Measurements from ENCODE around the gene POLA1.

POLA1 gene

GRCh38 chrX:24969812-24970211 lies 276.1 kb downstream of the POLA1 start:
- Mint-ChIP-seq H3K4me1 (no peaks in the 10 kb centered on the region), H3K27ac (no peak overlapping the region), H3K4me3 (no peak overlapping the region), H3K36me3 (peaks cover 12% of the 10 kb centered on the region), H3K27me3 (no peaks in the 10 kb centered on the region), H3K9me3 (no peaks in the 10 kb centered on the region)
- ATAC-seq (ENCODE audit: low read depth) (no peak), DNase-seq (ENCODE audit: low spot score in 2 of 2) (no peak)

DNA sequence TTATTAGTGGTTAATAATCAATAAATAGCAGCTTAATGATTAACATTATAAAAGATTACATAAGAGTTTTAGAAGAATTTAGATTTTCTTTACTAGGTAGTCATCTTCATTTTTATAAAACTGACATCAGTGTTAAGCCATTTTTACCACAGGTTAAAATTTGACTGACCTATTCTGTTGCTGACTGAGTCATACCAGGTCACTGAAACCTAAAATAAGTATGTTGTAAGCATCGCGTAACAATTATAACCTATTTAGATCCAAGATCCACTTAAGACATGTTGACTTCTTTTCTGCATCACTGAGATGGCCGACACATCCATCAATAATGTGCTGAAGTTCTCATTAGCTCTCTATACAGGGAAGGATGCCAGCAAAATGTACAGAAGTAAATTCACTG lies 285.4 kb downstream of the POLA1 start:
- Mint-ChIP-seq H3K27me3 (no peaks in the 10 kb centered on the region), H3K27ac (no peak overlapping the region), H3K4me1 (no peaks in the 10 kb centered on the region), H3K9me3 (no peaks in the 10 kb centered on the region), H3K4me3 (no peak overlapping the region), H3K36me3 (peaks cover 7% of the 10 kb centered on the region)
- DNase-seq (ENCODE audit: low spot score in 2 of 2) (no peak), ATAC-seq (ENCODE audit: low read depth) (no peak)

DNA sequence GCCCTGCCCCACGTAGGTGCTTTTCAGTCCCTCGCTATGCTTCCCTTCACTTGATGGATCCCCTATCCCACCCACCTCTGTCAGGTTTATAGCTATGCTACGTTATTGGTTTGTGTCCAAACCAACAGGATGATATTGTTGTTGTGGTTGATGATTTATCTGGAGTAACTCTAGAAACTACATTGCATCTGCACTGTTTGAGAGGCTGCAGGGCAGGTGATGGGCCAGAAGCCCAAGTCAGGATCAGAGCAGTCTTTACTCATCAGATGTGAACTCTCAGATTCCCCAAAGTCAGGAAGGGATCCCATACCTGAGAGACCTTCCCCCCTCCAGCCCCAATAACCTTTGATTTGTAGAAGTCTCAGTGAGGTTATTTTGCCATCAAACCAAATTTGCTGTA lies 287.3 kb downstream of the POLA1 start:
- Mint-ChIP-seq H3K27me3 (no peaks in the 10 kb centered on the region), H3K27ac (no peak overlapping the region), H3K36me3 (peaks cover 5% of the 10 kb centered on the region), H3K4me3 (no peak overlapping the region), H3K4me1 (no peaks in the 10 kb centered on the region), H3K9me3 (no peaks in the 10 kb centered on the region)
- ATAC-seq (ENCODE audit: low read depth): no peak
- DNase-seq (ENCODE audit: low spot score in 2 of 2): no peak

DNA sequence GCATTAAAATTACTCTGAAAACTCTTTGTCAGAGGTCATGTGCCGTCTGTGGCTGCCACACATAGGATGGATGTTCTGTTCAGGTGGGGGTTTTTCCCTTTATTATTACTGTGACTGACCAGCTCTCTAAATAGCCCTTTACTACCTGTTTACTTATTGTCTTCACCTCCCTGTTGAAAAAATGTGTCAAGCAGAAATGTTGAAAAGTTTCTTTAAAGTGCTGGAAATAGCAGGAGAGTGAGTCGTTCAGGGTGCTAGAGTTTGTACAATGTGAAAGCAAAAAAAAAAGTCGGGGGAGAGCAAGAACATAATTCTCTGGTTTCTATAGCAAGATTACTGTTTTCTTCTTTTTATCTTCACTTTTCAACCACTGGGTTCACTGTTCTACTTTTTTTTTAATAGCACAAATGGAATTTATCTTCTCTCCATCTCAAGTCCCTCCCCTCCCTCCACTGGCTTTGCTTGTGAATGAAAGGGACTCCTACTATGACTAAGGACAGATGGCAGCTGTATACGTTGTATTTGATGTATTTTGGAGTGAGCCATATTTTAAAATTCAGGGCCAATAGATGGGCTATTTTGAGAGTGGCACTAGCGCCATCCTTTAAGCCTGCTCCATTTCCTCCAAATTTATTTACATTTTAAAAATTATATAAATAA lies 288.7 kb downstream of the POLA1 start:
- Mint-ChIP-seq H3K27ac (no peak overlapping the region), H3K4me1 (no peaks in the 10 kb centered on the region), H3K36me3 (peaks cover 2% of the 10 kb centered on the region), H3K27me3 (no peaks in the 10 kb centered on the region), H3K4me3 (no peak overlapping the region), H3K9me3 (no peaks in the 10 kb centered on the region)
- no peak for DNase-seq (ENCODE audit: low spot score in 2 of 2)
- ATAC-seq (ENCODE audit: low read depth): no peak

GRCh38 chrX:24983931-24984330 lies 290.2 kb downstream of the POLA1 start:
- ATAC-seq (ENCODE audit: low read depth) (no peak), DNase-seq (ENCODE audit: low spot score in 2 of 2) (no peak)
- Mint-ChIP-seq H3K27ac (no peak overlapping the region), H3K27me3 (no peaks in the 10 kb centered on the region), H3K36me3 (peaks cover 7% of the 10 kb centered on the region), H3K4me1 (no peaks in the 10 kb centered on the region), H3K9me3 (no peaks in the 10 kb centered on the region), H3K4me3 (no peak overlapping the region)

DNA sequence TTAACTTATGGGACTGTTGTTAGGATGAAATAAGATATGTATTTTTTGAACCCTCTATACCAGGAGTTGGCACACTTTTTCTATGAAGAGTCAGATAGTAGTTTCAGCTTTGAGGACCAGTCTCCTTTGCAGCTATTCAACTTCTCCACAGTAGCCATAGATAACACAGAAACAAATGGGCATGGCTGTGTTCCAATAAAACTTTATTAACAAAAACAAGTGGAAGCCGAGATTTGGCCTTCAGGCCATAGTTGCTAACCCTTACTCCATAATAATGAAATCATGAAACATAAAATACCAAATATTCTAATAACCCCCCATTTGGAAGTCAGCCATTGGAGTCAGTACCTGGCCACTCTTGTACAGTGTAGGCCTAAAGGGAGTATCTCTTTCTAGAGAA lies 291.4 kb downstream of the POLA1 start:
- Mint-ChIP-seq H3K27me3 (no peaks in the 10 kb centered on the region), H3K4me1 (no peaks in the 10 kb centered on the region), H3K36me3 (peaks cover 4% of the 10 kb centered on the region), H3K4me3 (no peak overlapping the region), H3K9me3 (no peaks in the 10 kb centered on the region), H3K27ac (no peak overlapping the region)
- ATAC-seq (ENCODE audit: low read depth): no peak
- DNase-seq (ENCODE audit: low spot score in 2 of 2): no peak

DNA sequence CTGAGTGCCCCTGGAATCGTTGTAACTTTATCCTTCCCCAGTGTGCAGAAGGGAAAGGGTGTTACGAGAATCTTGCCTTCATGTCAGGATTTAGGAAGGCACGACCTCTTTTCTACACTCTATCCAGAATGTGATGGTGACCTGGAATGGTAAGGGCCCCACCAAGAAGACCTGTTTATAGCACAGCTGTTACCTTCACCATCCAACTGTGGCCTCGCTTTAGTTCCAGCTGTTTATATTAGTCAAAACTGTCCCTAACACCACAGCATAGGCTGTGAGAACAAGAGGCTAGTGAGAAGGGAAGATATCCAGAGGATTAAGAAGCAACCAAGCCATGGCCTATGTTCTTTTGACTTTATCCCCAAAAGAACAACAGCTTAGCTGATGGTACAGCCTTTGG lies 294.0 kb downstream of the POLA1 start:
- H3K36me3 Mint-ChIP-seq: peaks cover 12% of the 10 kb centered on the region
- no peak overlapping the region for H3K4me3 Mint-ChIP-seq
- DNase-seq (ENCODE audit: low spot score in 2 of 2) (no peak), ATAC-seq (ENCODE audit: low read depth) (no peak)
- H3K27ac Mint-ChIP-seq: no peak overlapping the region
- no peaks in the 10 kb centered on the region for H3K27me3 Mint-ChIP-seq
- H3K4me1 Mint-ChIP-seq: no peaks in the 10 kb centered on the region
- no peaks in the 10 kb centered on the region for H3K9me3 Mint-ChIP-seq

- ATAC-seq (ENCODE audit: low read depth): no peak
- DNase-seq (ENCODE audit: low spot score in 2 of 2): no peak
- Mint-ChIP-seq H3K9me3 (no peaks in the 10 kb centered on the region), H3K4me3 (no peak overlapping the region), H3K27me3 (no peaks in the 10 kb centered on the region), H3K36me3 (peaks cover 12% of the 10 kb centered on the region), H3K27ac (no peak overlapping the region), H3K4me1 (no peaks in the 10 kb centered on the region)
These were observed 294.6 kb downstream of the POLA1 start for GRCh38 chrX:24988314-24988713.

DNA sequence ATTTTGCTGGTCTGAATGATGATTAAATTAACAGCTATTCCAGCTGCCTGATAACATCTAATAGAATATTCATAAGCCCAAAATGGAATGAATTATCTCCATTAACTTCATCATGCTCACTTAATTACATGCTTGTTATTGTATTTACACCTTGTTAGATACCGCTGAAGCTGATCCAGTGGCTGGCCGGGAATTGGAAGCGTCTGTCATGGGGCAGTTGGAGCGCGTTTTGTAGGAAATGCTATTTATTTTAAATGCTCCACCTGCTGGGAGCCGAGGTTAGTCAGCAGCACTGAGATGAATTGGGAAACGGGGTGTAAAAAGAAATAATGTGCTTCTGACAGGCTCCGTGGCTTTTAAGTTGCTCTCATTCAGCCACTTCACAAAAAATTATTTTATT lies 296.8 kb downstream of the POLA1 start:
- no peak overlapping the region for H3K4me3 Mint-ChIP-seq
- no peaks in the 10 kb centered on the region for H3K4me1 Mint-ChIP-seq
- H3K9me3 Mint-ChIP-seq: no peaks in the 10 kb centered on the region
- DNase-seq (ENCODE audit: low spot score in 2 of 2) (no peak), ATAC-seq (ENCODE audit: low read depth) (no peak)
- H3K36me3 Mint-ChIP-seq: peaks cover 12% of the 10 kb centered on the region
- no peak overlapping the region for H3K27ac Mint-ChIP-seq
- H3K27me3 Mint-ChIP-seq: no peaks in the 10 kb centered on the region

- H3K27me3 Mint-ChIP-seq: no peaks in the 10 kb centered on the region
- ATAC-seq (ENCODE audit: low read depth): no peak
These were observed 300.2 kb downstream of the POLA1 start for GRCh38 chrX:24993879-24994278.

GRCh38 chrX:24996096-24996709 lies 302.5 kb downstream of the POLA1 start:
- Mint-ChIP-seq H3K9me3 (no peaks in the 10 kb centered on the region), H3K4me3 (no peak overlapping the region), H3K27me3 (no peaks in the 10 kb centered on the region), H3K36me3 (peaks cover 6% of the 10 kb centered on the region), H3K27ac (no peak overlapping the region), H3K4me1 (no peaks in the 10 kb centered on the region)
- DNase-seq (ENCODE audit: low spot score in 2 of 2) (no peak), ATAC-seq (ENCODE audit: low read depth) (no peak)

More at GRCh38 chrX:24993879-24994278, 300.2 kb downstream of the POLA1 start:
- no peak overlapping the region for H3K4me3 Mint-ChIP-seq
- H3K4me1 Mint-ChIP-seq: no peaks in the 10 kb centered on the region
- no peak overlapping the region for H3K27ac Mint-ChIP-seq
- no peak for DNase-seq (ENCODE audit: low spot score in 2 of 2)
- no peaks in the 10 kb centered on the region for H3K9me3 Mint-ChIP-seq
- peaks cover 8% of the 10 kb centered on the region for H3K36me3 Mint-ChIP-seq

DNA sequence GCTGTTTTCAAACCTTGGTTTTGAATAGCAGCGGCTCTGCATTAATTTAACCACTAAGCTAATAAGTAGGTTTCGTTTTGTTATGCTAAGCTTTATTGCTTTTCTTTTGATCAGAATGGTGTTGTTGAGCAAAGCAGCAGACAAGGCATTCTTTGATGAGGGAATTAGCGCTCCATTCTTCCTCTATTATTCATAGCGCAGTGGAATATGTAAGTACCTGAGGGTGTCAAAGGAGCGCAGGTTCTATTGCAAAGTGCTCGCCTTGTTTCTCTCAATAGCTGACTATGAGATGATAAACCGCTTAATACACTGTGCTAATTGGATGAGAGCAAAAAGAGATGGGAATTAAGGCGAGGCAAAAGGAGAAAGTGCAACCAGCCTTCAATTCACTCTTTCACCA lies 305.8 kb downstream of the POLA1 start:
- H3K9me3 Mint-ChIP-seq: no peaks in the 10 kb centered on the region
- no peak overlapping the region for H3K27ac Mint-ChIP-seq
- no peak for ATAC-seq (ENCODE audit: low read depth)
- peaks cover 6% of the 10 kb centered on the region for H3K27me3 Mint-ChIP-seq
- peaks cover 7% of the 10 kb centered on the region for H3K4me1 Mint-ChIP-seq
- H3K4me3 Mint-ChIP-seq: no peak overlapping the region
- no peak for DNase-seq (ENCODE audit: low spot score in 2 of 2)
- H3K36me3 Mint-ChIP-seq: peaks cover 5% of the 10 kb centered on the region

DNA sequence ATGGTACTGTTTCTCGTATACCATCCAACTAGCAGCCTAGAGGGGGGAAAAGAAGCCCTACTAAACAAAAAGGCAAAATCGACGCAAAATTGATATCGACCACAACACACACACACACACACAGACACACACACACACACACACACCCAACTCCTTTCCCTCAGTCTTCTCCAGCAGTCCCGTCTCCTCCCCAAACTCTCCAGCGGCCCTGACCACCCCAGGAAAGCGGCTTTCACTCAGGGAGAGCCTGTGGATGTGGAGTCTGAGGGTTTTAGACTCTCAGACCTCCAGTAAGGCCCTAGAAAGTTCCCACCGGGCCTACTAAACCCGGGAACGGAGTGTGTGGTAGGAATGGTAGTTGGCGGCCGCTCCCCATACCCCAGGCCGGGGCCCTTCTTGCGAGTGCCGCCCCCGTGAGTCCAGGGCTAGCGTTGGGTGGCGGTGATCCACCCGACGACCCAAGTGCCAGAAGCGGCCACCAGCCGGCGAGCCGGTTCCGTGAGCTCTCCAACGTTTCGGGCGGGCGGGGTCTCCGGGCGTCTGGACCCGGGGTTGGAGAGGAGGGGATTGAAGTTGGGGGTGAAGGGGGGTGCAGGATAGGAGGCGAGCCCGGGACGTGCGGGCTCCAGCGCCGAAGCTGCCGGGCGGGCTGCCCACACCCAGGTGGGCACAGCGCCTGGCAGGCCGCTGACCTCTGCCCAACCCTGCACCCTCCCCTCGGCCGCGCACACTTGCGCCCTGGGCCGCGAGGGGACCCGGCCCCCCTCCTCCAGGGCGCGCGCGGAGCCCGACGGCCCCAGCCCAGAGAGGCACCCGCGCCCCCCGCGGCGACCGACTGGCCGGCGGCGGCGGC lies 308.3 kb downstream of the POLA1 start:
- Mint-ChIP-seq H3K36me3 (peaks cover 5% of the 10 kb centered on the region), H3K27me3 (peaks cover 10% of the 10 kb centered on the region), H3K9me3 (no peaks in the 10 kb centered on the region), H3K4me1 (peaks cover 9% of the 10 kb centered on the region), H3K27ac (no peak overlapping the region), H3K4me3 (no peak overlapping the region)
- ATAC-seq (ENCODE audit: low read depth): no peak
- no peak for DNase-seq (ENCODE audit: low spot score in 2 of 2)

DNA sequence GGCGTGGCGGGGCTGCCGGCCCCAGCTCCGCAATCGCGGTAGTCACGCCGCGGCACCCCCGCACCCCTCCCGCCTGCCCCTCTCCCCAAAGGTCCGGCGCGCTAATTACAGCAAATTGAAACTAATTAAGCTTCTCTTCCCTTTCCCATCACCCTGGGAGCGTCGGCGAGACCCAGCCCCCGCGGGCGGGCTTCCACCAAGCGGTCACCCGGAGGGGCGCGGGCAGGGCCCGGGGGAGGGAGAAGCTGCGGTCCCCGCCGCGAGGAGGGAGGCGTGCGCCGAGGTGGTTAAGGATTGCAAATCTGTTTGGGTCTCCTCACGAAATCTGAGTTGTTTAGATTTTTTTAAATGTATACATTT lies 308.9 kb downstream of the POLA1 start:
- H3K27me3 Mint-ChIP-seq: peaks cover 10% of the 10 kb centered on the region
- peaks cover 5% of the 10 kb centered on the region for H3K36me3 Mint-ChIP-seq
- peak overlapping the region; percentile 76 for H3K27ac Mint-ChIP-seq
- ATAC-seq (ENCODE audit: low read depth) (no peak), DNase-seq (ENCODE audit: low spot score in 2 of 2) (no peak)
- no peak overlapping the region for H3K4me3 Mint-ChIP-seq
- H3K9me3 Mint-ChIP-seq: no peaks in the 10 kb centered on the region
- peaks cover 9% of the 10 kb centered on the region for H3K4me1 Mint-ChIP-seq

Measured in memory B cell (primary cell).